ENCODE measurements around the gene STAC.

The STAC gene

DNA sequence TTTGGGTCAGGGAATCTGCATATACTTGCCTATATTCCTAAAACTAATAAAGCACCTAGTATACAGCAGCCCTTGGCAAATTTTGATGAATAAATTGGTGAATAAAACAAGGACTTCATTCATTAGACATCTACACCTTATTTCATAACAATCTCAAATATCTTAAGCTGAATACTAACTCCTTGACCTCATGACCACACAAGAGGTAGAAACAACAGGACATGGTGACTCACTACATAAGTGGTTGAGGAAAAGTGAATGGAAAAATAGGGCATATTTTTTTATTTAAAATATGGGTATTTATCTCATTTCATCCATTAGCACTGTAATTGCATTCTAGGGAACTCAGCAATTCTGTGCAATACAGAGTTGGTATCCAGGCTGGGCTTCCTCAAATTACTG, 7.8 kb upstream of the STAC start:
- Histone ChIP-seq H3K4me1 (ENCODE audit: control insufficient read depth in 2 of 2, insufficient read depth in 1 of 2, low read depth in 1 of 2, low read length in 2 of 2) (no peaks in the 10 kb centered on the region), H3K27me3 (ENCODE audit: control insufficient read depth in 3 of 3, insufficient read depth in 3 of 3, low read depth in 1 of 3, low read length in 3 of 3) (no peaks in the 10 kb centered on the region), H2BK5ac (ENCODE audit: low read length) (no peak overlapping the region), H3K4me3 (ENCODE audit: low read length in 2 of 2) (no peak overlapping the region), H3K27ac (replicated peaks; ENCODE audit: low read length) (no peak overlapping the region), H2BK12ac (ENCODE audit: low read length) (no peak overlapping the region), H3K4me2 (ENCODE audit: insufficient read depth, low read length, poor library complexity, severe bottlenecking) (no peak overlapping the region), H3K9ac (ENCODE audit: low read depth, low read length, poor library complexity) (no peak overlapping the region), H3K18ac (ENCODE audit: low read length) (no peak overlapping the region), H2AFZ (ENCODE audit: low read length) (no peak overlapping the region), H3K4ac (ENCODE audit: low read length) (no peak overlapping the region), H4K8ac (ENCODE audit: low read depth, low read length) (no peak overlapping the region), H3K9me3 (replicated peaks in 1 of 2; ENCODE audit: control insufficient read depth in 2 of 2, insufficient read depth in 1 of 2, low read depth in 1 of 2, low read length in 2 of 2) (no peaks in the 10 kb centered on the region), H2BK15ac (ENCODE audit: low read length) (no peak overlapping the region), H3K36me3 (replicated peaks in 1 of 2; ENCODE audit: control insufficient read depth in 2 of 2, insufficient read depth in 2 of 2, low read length in 2 of 2) (no peaks in the 10 kb centered on the region), H4K91ac (ENCODE audit: low read depth, low read length, poor library complexity) (no peak overlapping the region), H2AK5ac (ENCODE audit: low read depth, low read length) (no peak overlapping the region), H3K23ac (ENCODE audit: low read depth, low read length, poor library complexity) (no peak overlapping the region), H2BK120ac (ENCODE audit: low read depth, low read length) (no peak overlapping the region), H3K14ac (ENCODE audit: low read length) (no peak overlapping the region), H3K79me1 (ENCODE audit: low read depth, low read length) (no peaks in the 10 kb centered on the region)
- DNase-seq (ENCODE audit: low spot score), result no peak

DNA sequence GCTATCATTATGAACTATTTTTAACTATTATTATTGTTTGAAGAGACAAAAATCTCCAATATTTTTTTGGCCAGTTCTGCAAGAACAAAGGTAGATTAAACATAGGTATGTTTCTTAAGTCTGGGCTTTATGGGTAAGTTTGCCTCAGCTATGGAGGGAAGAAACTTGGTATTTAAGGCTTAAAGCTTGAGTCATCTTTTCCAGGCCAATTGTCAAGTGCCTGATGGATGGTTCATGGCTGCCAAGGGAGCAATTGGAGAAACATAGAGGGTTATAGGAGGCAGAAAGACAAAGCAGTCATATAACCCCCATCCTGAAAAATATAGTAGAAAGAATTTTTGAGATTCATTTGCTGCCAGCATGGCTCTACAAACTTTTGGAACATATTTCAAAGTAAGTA, 7.2 kb upstream of the STAC start:
- Histone ChIP-seq H2BK5ac (ENCODE audit: low read length) (no peak overlapping the region), H3K36me3 (replicated peaks in 1 of 2; ENCODE audit: control insufficient read depth in 2 of 2, insufficient read depth in 2 of 2, low read length in 2 of 2) (no peaks in the 10 kb centered on the region), H3K9me3 (replicated peaks in 1 of 2; ENCODE audit: control insufficient read depth in 2 of 2, insufficient read depth in 1 of 2, low read depth in 1 of 2, low read length in 2 of 2) (no peaks in the 10 kb centered on the region), H2AK5ac (ENCODE audit: low read depth, low read length) (no peak overlapping the region), H2AFZ (ENCODE audit: low read length) (no peak overlapping the region), H2BK15ac (ENCODE audit: low read length) (no peak overlapping the region), H3K4me2 (ENCODE audit: insufficient read depth, low read length, poor library complexity, severe bottlenecking) (no peak overlapping the region), H3K27ac (replicated peaks; ENCODE audit: low read length) (no peak overlapping the region), H2BK120ac (ENCODE audit: low read depth, low read length) (no peak overlapping the region), H3K4me3 (ENCODE audit: low read length in 2 of 2) (no peak overlapping the region), H3K4me1 (ENCODE audit: control insufficient read depth in 2 of 2, insufficient read depth in 1 of 2, low read depth in 1 of 2, low read length in 2 of 2) (no peaks in the 10 kb centered on the region), H3K79me1 (ENCODE audit: low read depth, low read length) (no peaks in the 10 kb centered on the region), H2BK12ac (ENCODE audit: low read length) (no peak overlapping the region), H3K18ac (ENCODE audit: low read length) (no peak overlapping the region), H4K91ac (ENCODE audit: low read depth, low read length, poor library complexity) (no peak overlapping the region), H4K8ac (ENCODE audit: low read depth, low read length) (no peak overlapping the region), H3K4ac (ENCODE audit: low read length) (no peak overlapping the region), H3K23ac (ENCODE audit: low read depth, low read length, poor library complexity) (no peak overlapping the region), H3K9ac (ENCODE audit: low read depth, low read length, poor library complexity) (no peak overlapping the region), H3K27me3 (ENCODE audit: control insufficient read depth in 3 of 3, insufficient read depth in 3 of 3, low read depth in 1 of 3, low read length in 3 of 3) (peaks cover 0 to 5% (median 0%) of the 10 kb centered on the region in 3 experiments), H3K14ac (ENCODE audit: low read length) (no peak overlapping the region)
- no peak for DNase-seq (ENCODE audit: low spot score)

DNA sequence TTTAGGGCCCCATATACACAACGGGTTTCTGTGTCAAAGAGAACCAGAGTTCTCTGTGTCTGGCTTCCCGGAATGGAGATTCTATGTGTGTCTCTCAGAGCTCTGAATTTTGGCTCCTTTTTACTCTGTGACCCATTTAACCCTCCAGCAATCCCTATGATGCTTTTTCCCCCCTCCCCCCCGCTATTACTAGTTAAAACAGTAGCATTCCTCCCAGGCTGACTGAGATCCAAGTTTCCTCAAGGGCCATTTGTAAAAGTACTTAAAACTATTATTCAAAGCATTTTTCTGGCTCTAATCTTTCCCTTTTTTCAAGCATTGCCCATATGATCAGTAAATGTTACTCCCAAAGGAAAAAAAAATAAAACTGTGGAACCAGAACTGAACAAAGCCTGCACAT, 6.6 kb upstream of the STAC start:
- Histone ChIP-seq H3K27ac (replicated peaks; ENCODE audit: low read length) (no peak overlapping the region), H2BK15ac (ENCODE audit: low read length) (no peak overlapping the region), H2AK5ac (ENCODE audit: low read depth, low read length) (no peak overlapping the region), H3K4me1 (ENCODE audit: control insufficient read depth in 2 of 2, insufficient read depth in 1 of 2, low read depth in 1 of 2, low read length in 2 of 2) (no peaks in the 10 kb centered on the region), H4K8ac (ENCODE audit: low read depth, low read length) (no peak overlapping the region), H3K4ac (ENCODE audit: low read length) (no peak overlapping the region), H2BK120ac (ENCODE audit: low read depth, low read length) (no peak overlapping the region), H2BK5ac (ENCODE audit: low read length) (no peak overlapping the region), H3K18ac (ENCODE audit: low read length) (no peak overlapping the region), H3K36me3 (replicated peaks in 1 of 2; ENCODE audit: control insufficient read depth in 2 of 2, insufficient read depth in 2 of 2, low read length in 2 of 2) (no peaks in the 10 kb centered on the region), H3K23ac (ENCODE audit: low read depth, low read length, poor library complexity) (no peak overlapping the region), H3K4me2 (ENCODE audit: insufficient read depth, low read length, poor library complexity, severe bottlenecking) (no peak overlapping the region), H3K14ac (ENCODE audit: low read length) (no peak overlapping the region), H2BK12ac (ENCODE audit: low read length) (no peak overlapping the region), H3K9me3 (replicated peaks in 1 of 2; ENCODE audit: control insufficient read depth in 2 of 2, insufficient read depth in 1 of 2, low read depth in 1 of 2, low read length in 2 of 2) (no peaks in the 10 kb centered on the region), H3K79me1 (ENCODE audit: low read depth, low read length) (no peaks in the 10 kb centered on the region), H3K9ac (ENCODE audit: low read depth, low read length, poor library complexity) (no peak overlapping the region), H3K4me3 (ENCODE audit: low read length in 2 of 2) (no peak overlapping the region), H3K27me3 (ENCODE audit: control insufficient read depth in 3 of 3, insufficient read depth in 3 of 3, low read depth in 1 of 3, low read length in 3 of 3) (peaks cover 0 to 8% (median 0%) of the 10 kb centered on the region in 3 experiments), H2AFZ (ENCODE audit: low read length) (no peak overlapping the region), H4K91ac (ENCODE audit: low read depth, low read length, poor library complexity) (no peak overlapping the region)
- no CpG with 5 or more reads among the region's 3 CpGs for WGBS, 2 donors (ENCODE audit: extremely low coverage in 2 of 2, insufficient read length in 2 of 2, insufficient replicate concordance in 1 of 2)
- no peak for DNase-seq (ENCODE audit: low spot score)

DNA sequence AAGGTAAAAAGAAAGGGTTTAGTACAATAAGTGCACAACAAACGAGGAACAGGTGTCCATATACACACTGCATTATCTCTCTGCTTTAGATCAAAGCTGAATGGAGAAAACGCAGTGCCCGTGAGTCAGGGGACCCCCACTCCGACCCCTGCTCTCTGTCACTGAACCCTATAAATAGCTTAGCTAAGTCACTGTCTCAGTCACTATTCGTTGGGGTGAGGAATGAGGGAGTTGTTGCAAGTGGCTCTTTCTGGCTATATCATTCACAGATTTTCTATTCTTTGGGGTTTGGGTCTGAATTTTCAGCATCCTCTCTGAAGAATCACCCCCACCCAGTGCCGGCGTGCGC, 458 bp upstream of the STAC start:
- H2AFZ ChIP-seq (ENCODE audit: low read length), result peak overlapping the region; percentile 54
- H3K4me1 ChIP-seq (ENCODE audit: control insufficient read depth in 2 of 2, insufficient read depth in 1 of 2, low read depth in 1 of 2, low read length in 2 of 2), result peaks cover 0 to 4% of the 10 kb centered on the region in 2 donors
- no peak overlapping the region for H2BK5ac ChIP-seq (ENCODE audit: low read length)
- H2AK5ac ChIP-seq (ENCODE audit: low read depth, low read length), result no peak overlapping the region
- no peak overlapping the region for H4K8ac ChIP-seq (ENCODE audit: low read depth, low read length)
- no peaks in the 10 kb centered on the region for H3K79me1 ChIP-seq (ENCODE audit: low read depth, low read length)
- H3K14ac ChIP-seq (ENCODE audit: low read length), result no peak overlapping the region
- no peak overlapping the region for H3K23ac ChIP-seq (ENCODE audit: low read depth, low read length, poor library complexity)
- WGBS, 2 donors (ENCODE audit: extremely low coverage in 2 of 2, insufficient read length in 2 of 2, insufficient replicate concordance in 1 of 2), result no CpG with 5 or more reads among the region's 8 CpGs
- H3K4me3 ChIP-seq (ENCODE audit: low read length in 2 of 2), result no peak overlapping the region
- H3K9me3 ChIP-seq (replicated peaks in 1 of 2; ENCODE audit: control insufficient read depth in 2 of 2, insufficient read depth in 1 of 2, low read depth in 1 of 2, low read length in 2 of 2), result no peaks in the 10 kb centered on the region
- no peak overlapping the region for H2BK120ac ChIP-seq (ENCODE audit: low read depth, low read length)
- peaks cover 0 to 49% (median 0%) of the 10 kb centered on the region in 3 experiments for H3K27me3 ChIP-seq (ENCODE audit: control insufficient read depth in 3 of 3, insufficient read depth in 3 of 3, low read depth in 1 of 3, low read length in 3 of 3)
- H2BK15ac ChIP-seq (ENCODE audit: low read length), result no peak overlapping the region
- H3K18ac ChIP-seq (ENCODE audit: low read length), result no peak overlapping the region
- no peaks in the 10 kb centered on the region for H3K36me3 ChIP-seq (replicated peaks in 1 of 2; ENCODE audit: control insufficient read depth in 2 of 2, insufficient read depth in 2 of 2, low read length in 2 of 2)
- H3K4me2 ChIP-seq (ENCODE audit: insufficient read depth, low read length, poor library complexity, severe bottlenecking), result peak overlapping the region; percentile 58
- no peak overlapping the region for H4K91ac ChIP-seq (ENCODE audit: low read depth, low read length, poor library complexity)
- H3K27ac ChIP-seq (replicated peaks; ENCODE audit: low read length), result no peak overlapping the region
- DNase-seq (ENCODE audit: low spot score), result no peak
- no peak overlapping the region for H2BK12ac ChIP-seq (ENCODE audit: low read length)
- H3K4ac ChIP-seq (ENCODE audit: low read length), result no peak overlapping the region
- no peak overlapping the region for H3K9ac ChIP-seq (ENCODE audit: low read depth, low read length, poor library complexity)

All from neuronal stem cell (in vitro differentiated cells).